WTC11 (cell line): Measurements from ENCODE around the gene RND2. TPM values are rescaled to one million over a fixed set of nuclear protein-coding genes. Genes with fewer than 3 reads are reported as not detected.

Experiments
- ATAC-seq: fragments of 200-7000 bp; cut with Tn5 transposase; 2 replicates; pipeline ENCODE4 v1.10.0; 2021; ENCODE audit warnings: mild to moderate bottlenecking, moderate library complexity
- CTCF ChIA-PET: fragments of 300-600 bp; sonication (Branson Sonifier 250); formaldehyde crosslinking; loops from one replicate; lab custom pipeline; 2021; ENCODE audit warnings: antibody characterized with exemption; lab: Charles Lee
- POLR2A ChIA-PET: fragments of 350-600 bp; sonication (Branson Sonifier 250); formaldehyde crosslinking; loops from one replicate; lab custom pipeline; 2021; ENCODE audit warnings: antibody characterized with exemption; lab: Charles Lee
- DNase-seq: peaks from one replicate; pipeline ENCODE4 v3.0.0; 2021; ENCODE audit warnings: low spot score
- H3K27ac Mint-ChIP-seq: 2 replicates; pipeline ENCODE4 v1.8.0; 2021; ENCODE audit warnings: mixed read lengths
- H3K27me3 Mint-ChIP-seq: 2 replicates; pipeline ENCODE4 v1.8.0; 2021; ENCODE audit warnings: low read depth, mild to moderate bottlenecking, moderate library complexity, mixed read lengths
- H3K36me3 Mint-ChIP-seq: 2 replicates; pipeline ENCODE4 v1.8.0; 2021; ENCODE audit warnings: mixed read lengths
- H3K4me1 Mint-ChIP-seq: 2 replicates; pipeline ENCODE4 v1.8.0; 2022; ENCODE audit warnings: mixed read lengths
- H3K4me3 Mint-ChIP-seq: 2 replicates; pipeline ENCODE4 v1.8.0; 2021; ENCODE audit warnings: mild to moderate bottlenecking, moderate library complexity, mixed read lengths
- H3K9me3 Mint-ChIP-seq: 2 replicates; pipeline ENCODE4 v1.8.0; 2021; ENCODE audit warnings: mixed read lengths
- ATF3 ChIP-seq: sonication (generic); formaldehyde crosslinking; conservative IDR thresholded peaks from 2 replicates; pipeline ENCODE4 v1.8.1; 2022; ENCODE audit warnings: mild to moderate bottlenecking, missing genetic modification reagents
- CTCF ChIP-seq: fragments of 200-600 bp; IDR thresholded peaks from 2 replicates; pipeline ENCODE4 v1.8.0; 2022; ENCODE audit warnings: antibody characterized with exemption
- ESRRA ChIP-seq: sonication (generic); formaldehyde crosslinking; IDR thresholded peaks from 2 replicates; pipeline ENCODE4 v1.8.1; 2022; ENCODE audit warnings: mild to moderate bottlenecking, missing genetic modification reagents, borderline replicate concordance
- ETV6 ChIP-seq: sonication (generic); formaldehyde crosslinking; IDR thresholded peaks from 2 replicates; pipeline ENCODE4 v1.8.1; 2022; ENCODE audit warnings: mild to moderate bottlenecking, missing genetic modification reagents
- FOXJ3 ChIP-seq: sonication (generic); formaldehyde crosslinking; IDR thresholded peaks from 2 replicates; pipeline ENCODE4 v1.9.0; 2021; ENCODE audit warnings: missing genetic modification reagents, mild to moderate bottlenecking, borderline replicate concordance
- FOXK1 ChIP-seq: sonication (generic); formaldehyde crosslinking; IDR thresholded peaks from 2 replicates; pipeline ENCODE4 v1.8.0; 2022; ENCODE audit warnings: mild to moderate bottlenecking, moderate library complexity, missing genetic modification reagents
- FOXP1 ChIP-seq: sonication (generic); formaldehyde crosslinking; IDR thresholded peaks from 2 replicates; pipeline ENCODE4 v1.8.0; 2022; ENCODE audit warnings: missing genetic modification reagents, mild to moderate bottlenecking, moderate library complexity, borderline replicate concordance
- GABPB1 ChIP-seq: sonication (generic); formaldehyde crosslinking; IDR thresholded peaks from 2 replicates; pipeline ENCODE4 v1.8.1; 2023; ENCODE audit warnings: mild to moderate bottlenecking, missing genetic modification reagents
- GTF2I ChIP-seq: fragments of 250-450 bp; sonication (Bioruptor Pico); conservative IDR thresholded peaks from 2 replicates; pipeline ENCODE4 v1.4.0; 2021; ENCODE audit warnings: mild to moderate bottlenecking
- MXD4 ChIP-seq: fragments of 250-450 bp; sonication (Bioruptor Pico); IDR thresholded peaks from 2 replicates; pipeline ENCODE4 v1.8.0; 2021; ENCODE audit warnings: mild to moderate bottlenecking, moderate library complexity, borderline replicate concordance
- MYBL2 ChIP-seq: sonication (generic); formaldehyde crosslinking; IDR thresholded peaks from 2 replicates; pipeline ENCODE4 v1.8.1; 2023; ENCODE audit warnings: mild to moderate bottlenecking, moderate library complexity, missing genetic modification reagents
- NFATC4 ChIP-seq: fragments of 250-450 bp; sonication (Bioruptor Pico); IDR thresholded peaks from 2 replicates; pipeline ENCODE4 v1.9.0; 2021; ENCODE audit warnings: mild to moderate bottlenecking
- NR2C2 ChIP-seq: sonication (generic); formaldehyde crosslinking; IDR thresholded peaks from 2 replicates; pipeline ENCODE4 v1.8.0; 2022; ENCODE audit warnings: mild to moderate bottlenecking, missing genetic modification reagents
- OVOL2 ChIP-seq: fragments of 250-450 bp; sonication (Bioruptor Pico); IDR thresholded peaks from 2 replicates; pipeline ENCODE4 v1.9.0; 2021; ENCODE audit warnings: mild to moderate bottlenecking, borderline replicate concordance
- PREB ChIP-seq: sonication (generic); formaldehyde crosslinking; IDR thresholded peaks from 2 replicates; pipeline ENCODE4 v1.8.1; 2022; ENCODE audit warnings: mild to moderate bottlenecking, missing genetic modification reagents, moderate library complexity, borderline replicate concordance
- PRRX2 ChIP-seq: fragments of 250-450 bp; sonication (Bioruptor Pico); IDR thresholded peaks from 2 replicates; pipeline ENCODE4 v1.8.0; 2021; ENCODE audit warnings: mild to moderate bottlenecking
- SOX15 ChIP-seq: fragments of 250-450 bp; sonication (Bioruptor Pico); IDR thresholded peaks from 2 replicates; pipeline ENCODE4 v1.9.0; 2021; ENCODE audit warnings: mild to moderate bottlenecking
- TEAD1 ChIP-seq: sonication (generic); formaldehyde crosslinking; IDR thresholded peaks from 2 replicates; pipeline ENCODE4 v1.8.0; 2022; ENCODE audit warnings: mild to moderate bottlenecking, missing genetic modification reagents
- TP53 ChIP-seq: sonication (generic); formaldehyde crosslinking; IDR thresholded peaks from 2 replicates; pipeline ENCODE4 v1.8.1; 2023; ENCODE audit warnings: mild to moderate bottlenecking, missing genetic modification reagents
- ZNF232 ChIP-seq: sonication (generic); formaldehyde crosslinking; IDR thresholded peaks from 2 replicates; pipeline ENCODE4 v1.8.0; 2022; ENCODE audit warnings: mild to moderate bottlenecking, missing genetic modification reagents
- ZNF512 ChIP-seq: sonication (generic); formaldehyde crosslinking; IDR thresholded peaks from 2 replicates; pipeline ENCODE4 v1.8.1; 2022; ENCODE audit warnings: missing genetic modification reagents, borderline replicate concordance
- total RNA-seq: library from RNA; stranded (reverse); gene quantifications from 3 replicates; pipeline ENCODE4 v1.2.3, GENCODE V29; 2021
- TF ChIP-seq, protein P1 (sequence below): fragments of 250-450 bp; sonication (Bioruptor Pico); IDR thresholded peaks from 2 replicates; pipeline ENCODE4 v1.9.0; 2021; ENCODE audit warnings: mild to moderate bottlenecking
- TF ChIP-seq, protein P2 (sequence below): sonication (generic); formaldehyde crosslinking; conservative IDR thresholded peaks from 2 replicates; pipeline ENCODE4 v1.8.1; 2023; ENCODE audit warnings: mild to moderate bottlenecking, low read depth, missing genetic modification reagents, moderate library complexity
- TF ChIP-seq, protein P3 (sequence below): sonication (generic); formaldehyde crosslinking; IDR thresholded peaks from 2 replicates; pipeline ENCODE4 v1.8.1; 2023; ENCODE audit warnings: mild to moderate bottlenecking, moderate library complexity, missing genetic modification reagents

RND2 gene
- total RNA-seq, 1 experiment from 2014 or later: 50.2 TPM

DNA sequence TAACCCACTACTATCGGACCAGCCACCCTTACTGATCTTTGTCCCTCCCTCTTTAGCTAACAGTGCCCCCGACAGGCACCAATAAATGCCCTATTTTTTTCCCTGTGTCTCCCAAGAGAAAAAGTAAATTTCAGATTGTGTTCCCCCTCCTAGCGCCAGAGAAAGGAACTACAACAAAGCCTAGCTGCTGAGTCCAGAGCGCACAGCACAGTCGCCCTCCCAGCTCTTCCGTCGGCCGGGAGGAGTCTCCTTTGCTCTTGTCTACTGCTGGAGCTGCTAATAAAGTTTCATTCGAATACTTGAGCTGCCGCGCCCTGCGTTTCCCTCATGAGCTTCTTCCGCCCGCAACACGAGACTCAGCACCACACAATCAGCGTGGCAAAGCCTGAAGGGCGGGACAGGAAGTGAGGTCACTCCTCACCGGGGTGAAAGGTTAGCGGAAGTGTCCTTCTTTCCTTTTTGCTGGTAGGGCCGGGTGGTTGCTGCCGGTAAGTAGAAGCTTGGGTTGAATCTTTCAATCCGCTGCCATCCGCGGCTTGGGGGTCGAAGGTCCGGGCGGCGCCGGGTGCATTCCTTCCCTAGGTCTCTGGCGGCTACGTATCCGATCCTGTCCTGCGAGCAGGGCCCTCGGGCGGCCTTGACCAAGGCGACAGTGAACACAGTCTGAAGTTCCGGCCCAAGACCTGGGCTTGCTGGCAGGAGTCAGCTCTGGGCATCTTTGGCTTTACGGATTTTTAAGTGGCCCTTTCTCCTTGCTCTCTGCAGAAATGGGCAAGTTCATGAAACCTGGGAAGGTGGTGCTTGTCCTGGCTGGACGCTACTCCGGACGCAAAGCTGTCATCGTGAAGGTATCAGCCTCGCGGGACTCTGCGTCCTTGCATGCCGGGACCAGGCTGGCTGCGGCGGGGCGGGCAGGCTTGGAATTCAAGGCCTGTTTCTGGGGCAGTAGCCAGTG, 26.8 kb upstream of the RND2 start, which contains the start of gene RPL27:
Gene RPL27 (plus strand): TSS at position 436 of the 955 bp plus-strand sequence. CDS start 332 bp downstream, at position 768.
- Mint-ChIP-seq H3K36me3 (peaks cover 52% of the 10 kb centered on the region), H3K9me3 (no peaks in the 10 kb centered on the region), H3K27ac (peak within 1 kb of the TSS; percentile 99), H3K4me1 (peaks cover 31% of the 10 kb centered on the region), H3K27me3 (no peaks in the 10 kb centered on the region; the same call in 1 of the 2 replicates), H3K4me3 (peak within 1 kb of the TSS; percentile 100)
- DNase-seq (peak; percentile 96), ATAC-seq (peak; percentile 96)
- CTCF ChIA-PET: interaction anchor here (0.6 to 3.4 kb wide), 57 partner anchors 8 to 610 kb away, joined by 3 to 28 read pairs (median 5); partner anchors contain the start of genes AOC2, BECN1, BRCA1 and IFI35
- POLR2A ChIA-PET: interaction anchor here (0.5 to 2.3 kb wide), 15 partner anchors 8 to 318 kb away, joined by 3 to 27 read pairs (median 7); partner anchors contain the start of genes BECN1, BRCA1, IFI35 and PSME3
- TF ChIP-seq MYBL2 (no peak), NFATC4 (CRISPR knock-in tag) (no peak), GTF2I (CRISPR knock-in tag) (no peak), TEAD1 (CRISPR knock-in tag) (peak; percentile 96), ATF3 (CRISPR knock-in tag) (no peak), PREB (no peak), NR2C2 (CRISPR knock-in tag) (peak; percentile 95), MXD4 (CRISPR knock-in tag) (no peak), FOXK1 (CRISPR knock-in tag) (peak; percentile 99), ESRRA (no peak), SOX15 (CRISPR knock-in tag) (no peak), FOXJ3 (CRISPR knock-in tag) (no peak), TP53 (no peak), ZNF512 (CRISPR knock-in tag) (no peak), PRRX2 (CRISPR knock-in tag) (no peak), FOXP1 (CRISPR knock-in tag) (peak; percentile 30; the same call in 1 of the 2 replicates), GABPB1 (CRISPR knock-in tag) (peak; percentile 94), CTCF (peak; percentile 77), ETV6 (CRISPR knock-in tag) (peak; percentile 97), OVOL2 (CRISPR knock-in tag) (no peak), ZNF232 (CRISPR knock-in tag) (0 out of 2 replicates have a peak, but pooled peaks have one; percentile 57)
- TF ChIP-seq, protein P1, sequence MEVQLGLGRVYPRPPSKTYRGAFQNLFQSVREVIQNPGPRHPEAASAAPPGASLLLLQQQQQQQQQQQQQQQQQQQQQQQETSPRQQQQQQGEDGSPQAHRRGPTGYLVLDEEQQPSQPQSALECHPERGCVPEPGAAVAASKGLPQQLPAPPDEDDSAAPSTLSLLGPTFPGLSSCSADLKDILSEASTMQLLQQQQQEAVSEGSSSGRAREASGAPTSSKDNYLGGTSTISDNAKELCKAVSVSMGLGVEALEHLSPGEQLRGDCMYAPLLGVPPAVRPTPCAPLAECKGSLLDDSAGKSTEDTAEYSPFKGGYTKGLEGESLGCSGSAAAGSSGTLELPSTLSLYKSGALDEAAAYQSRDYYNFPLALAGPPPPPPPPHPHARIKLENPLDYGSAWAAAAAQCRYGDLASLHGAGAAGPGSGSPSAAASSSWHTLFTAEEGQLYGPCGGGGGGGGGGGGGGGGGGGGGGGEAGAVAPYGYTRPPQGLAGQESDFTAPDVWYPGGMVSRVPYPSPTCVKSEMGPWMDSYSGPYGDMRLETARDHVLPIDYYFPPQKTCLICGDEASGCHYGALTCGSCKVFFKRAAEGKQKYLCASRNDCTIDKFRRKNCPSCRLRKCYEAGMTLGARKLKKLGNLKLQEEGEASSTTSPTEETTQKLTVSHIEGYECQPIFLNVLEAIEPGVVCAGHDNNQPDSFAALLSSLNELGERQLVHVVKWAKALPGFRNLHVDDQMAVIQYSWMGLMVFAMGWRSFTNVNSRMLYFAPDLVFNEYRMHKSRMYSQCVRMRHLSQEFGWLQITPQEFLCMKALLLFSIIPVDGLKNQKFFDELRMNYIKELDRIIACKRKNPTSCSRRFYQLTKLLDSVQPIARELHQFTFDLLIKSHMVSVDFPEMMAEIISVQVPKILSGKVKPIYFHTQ (CRISPR knock-in tag): no peak
- TF ChIP-seq, protein P2, sequence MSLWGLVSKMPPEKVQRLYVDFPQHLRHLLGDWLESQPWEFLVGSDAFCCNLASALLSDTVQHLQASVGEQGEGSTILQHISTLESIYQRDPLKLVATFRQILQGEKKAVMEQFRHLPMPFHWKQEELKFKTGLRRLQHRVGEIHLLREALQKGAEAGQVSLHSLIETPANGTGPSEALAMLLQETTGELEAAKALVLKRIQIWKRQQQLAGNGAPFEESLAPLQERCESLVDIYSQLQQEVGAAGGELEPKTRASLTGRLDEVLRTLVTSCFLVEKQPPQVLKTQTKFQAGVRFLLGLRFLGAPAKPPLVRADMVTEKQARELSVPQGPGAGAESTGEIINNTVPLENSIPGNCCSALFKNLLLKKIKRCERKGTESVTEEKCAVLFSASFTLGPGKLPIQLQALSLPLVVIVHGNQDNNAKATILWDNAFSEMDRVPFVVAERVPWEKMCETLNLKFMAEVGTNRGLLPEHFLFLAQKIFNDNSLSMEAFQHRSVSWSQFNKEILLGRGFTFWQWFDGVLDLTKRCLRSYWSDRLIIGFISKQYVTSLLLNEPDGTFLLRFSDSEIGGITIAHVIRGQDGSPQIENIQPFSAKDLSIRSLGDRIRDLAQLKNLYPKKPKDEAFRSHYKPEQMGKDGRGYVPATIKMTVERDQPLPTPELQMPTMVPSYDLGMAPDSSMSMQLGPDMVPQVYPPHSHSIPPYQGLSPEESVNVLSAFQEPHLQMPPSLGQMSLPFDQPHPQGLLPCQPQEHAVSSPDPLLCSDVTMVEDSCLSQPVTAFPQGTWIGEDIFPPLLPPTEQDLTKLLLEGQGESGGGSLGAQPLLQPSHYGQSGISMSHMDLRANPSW (CRISPR knock-in tag): no peak
- TF ChIP-seq, protein P3, sequence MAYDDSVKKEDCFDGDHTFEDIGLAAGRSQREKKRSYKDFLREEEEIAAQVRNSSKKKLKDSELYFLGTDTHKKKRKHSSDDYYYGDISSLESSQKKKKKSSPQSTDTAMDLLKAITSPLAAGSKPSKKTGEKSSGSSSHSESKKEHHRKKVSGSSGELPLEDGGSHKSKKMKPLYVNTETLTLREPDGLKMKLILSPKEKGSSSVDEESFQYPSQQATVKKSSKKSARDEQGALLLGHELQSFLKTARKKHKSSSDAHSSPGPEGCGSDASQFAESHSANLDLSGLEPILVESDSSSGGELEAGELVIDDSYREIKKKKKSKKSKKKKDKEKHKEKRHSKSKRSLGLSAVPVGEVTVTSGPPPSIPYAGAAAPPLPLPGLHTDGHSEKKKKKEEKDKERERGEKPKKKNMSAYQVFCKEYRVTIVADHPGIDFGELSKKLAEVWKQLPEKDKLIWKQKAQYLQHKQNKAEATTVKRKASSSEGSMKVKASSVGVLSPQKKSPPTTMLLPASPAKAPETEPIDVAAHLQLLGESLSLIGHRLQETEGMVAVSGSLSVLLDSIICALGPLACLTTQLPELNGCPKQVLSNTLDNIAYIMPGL: peak; percentile 37; the same call in 1 of the 2 replicates
